H9 (cell line): ENCODE data around the gene FAM185A. TPM values are rescaled to one million over a fixed set of nuclear protein-coding genes. Genes with fewer than 3 reads are reported as not detected.

Source experiments
- DNase-seq: peaks from one replicate; pipeline ENCODE4 v3.0.0-alpha.2; 2017
- H2AFZ ChIP-seq: one replicate; pipeline ENCODE4 v1.6.1; 2013; ENCODE audit warnings: mild to moderate bottlenecking, low read length, control low read depth, moderate library complexity
- H2AK5ac ChIP-seq: 2 replicates; pipeline ENCODE4 v1.6.1; 2013; ENCODE audit warnings: low read length, control low read depth, mixed read lengths; ENCODE audit not compliant: insufficient read length
- H2BK120ac ChIP-seq: one replicate; pipeline ENCODE4 v1.6.1; 2013; ENCODE audit warnings: low read depth, mild to moderate bottlenecking, low read length, control low read depth, inconsistent platforms; ENCODE audit not compliant: poor library complexity, severe bottlenecking
- H2BK12ac ChIP-seq: 2 replicates; pipeline ENCODE4 v1.6.1; 2013; ENCODE audit warnings: low read length, control low read depth, mixed read lengths, low read depth; ENCODE audit not compliant: insufficient read length
- H2BK15ac ChIP-seq: 2 replicates; pipeline ENCODE4 v1.6.1; 2013; ENCODE audit warnings: low read depth, low read length, control low read depth
- H2BK20ac ChIP-seq: one replicate; pipeline ENCODE4 v1.6.1; 2013; ENCODE audit warnings: low read depth, mild to moderate bottlenecking, low read length, control low read depth, inconsistent platforms; ENCODE audit not compliant: poor library complexity, severe bottlenecking
- H2BK5ac ChIP-seq: 2 replicates; pipeline ENCODE4 v1.6.1; 2013; ENCODE audit warnings: low read length, control low read depth, mixed read lengths; ENCODE audit not compliant: insufficient read length
- H3K14ac ChIP-seq: 2 replicates; pipeline ENCODE4 v1.6.1; 2013; ENCODE audit warnings: low read length, control low read depth; ENCODE audit not compliant: insufficient read depth
- H3K18ac ChIP-seq: 2 replicates; pipeline ENCODE4 v1.6.1; 2013; ENCODE audit warnings: low read depth, mild to moderate bottlenecking, mixed read lengths, low read length, control low read depth; ENCODE audit not compliant: insufficient read length
- H3K23ac ChIP-seq: 2 replicates; pipeline ENCODE4 v1.6.1; 2013; ENCODE audit warnings: low read length, control low read depth, mixed read lengths, low read depth; ENCODE audit not compliant: insufficient read length
- H3K23me2 ChIP-seq: 2 replicates; pipeline ENCODE4 v1.6.1; 2013; ENCODE audit warnings: low read depth, mild to moderate bottlenecking, mixed read lengths, low read length, control low read depth; ENCODE audit not compliant: insufficient read length, poor library complexity, severe bottlenecking
- H3K27ac ChIP-seq: 2 replicates; pipeline ENCODE4 v1.5.1; 2013; ENCODE audit warnings: low read length, control low read depth, mixed read lengths, low read depth; ENCODE audit not compliant: insufficient read length
- H3K27me3 ChIP-seq: 2 replicates; pipeline ENCODE4 v1.6.1; 2013; ENCODE audit warnings: low read length, control low read depth, inconsistent platforms; ENCODE audit not compliant: insufficient read depth
- H3K4ac ChIP-seq: 2 replicates; pipeline ENCODE4 v1.6.1; 2013; ENCODE audit warnings: low read depth, mild to moderate bottlenecking, control low read depth, inconsistent platforms, low read length, moderate library complexity
- H3K4me1 ChIP-seq: 2 replicates; pipeline ENCODE4 v1.6.1; 2013; ENCODE audit warnings: low read length, control low read depth, inconsistent platforms; ENCODE audit not compliant: insufficient read depth
- H3K4me2 ChIP-seq: 2 replicates; pipeline ENCODE4 v1.6.1; 2013; ENCODE audit warnings: low read length, control low read depth, mixed read lengths; ENCODE audit not compliant: insufficient read length, insufficient read depth
- H3K56ac ChIP-seq: 2 replicates; pipeline ENCODE4 v1.6.1; 2013; ENCODE audit warnings: low read depth, mild to moderate bottlenecking, mixed read lengths, low read length, control low read depth; ENCODE audit not compliant: insufficient read length
- H3K79me1 ChIP-seq: 2 replicates; pipeline ENCODE4 v1.6.1; 2013; ENCODE audit warnings: low read depth, mild to moderate bottlenecking, moderate library complexity, low read length, control low read depth, inconsistent platforms; ENCODE audit not compliant: insufficient read depth, poor library complexity, severe bottlenecking
- H3K79me2 ChIP-seq: 2 replicates; pipeline ENCODE4 v1.6.1; 2013; ENCODE audit warnings: low read length, control low read depth, inconsistent platforms; ENCODE audit not compliant: insufficient read depth
- H3K9ac ChIP-seq: 2 replicates; pipeline ENCODE4 v1.6.1; 2013; ENCODE audit warnings: low read length, control low read depth, mixed read lengths; ENCODE audit not compliant: insufficient read length; ENCODE audit errors: extremely low read depth
- H3K9me3 ChIP-seq: one replicate; pipeline ENCODE4 v1.6.1; 2013; ENCODE audit warnings: low read depth, low read length, inconsistent platforms; ENCODE audit not compliant: control insufficient read depth
- H3T11ph ChIP-seq: one replicate; pipeline ENCODE4 v1.6.1; 2013; ENCODE audit warnings: mild to moderate bottlenecking, low read length, control low read depth, inconsistent platforms
- H4K20me1 ChIP-seq: one replicate; pipeline ENCODE4 v1.6.1; 2013; ENCODE audit not compliant: control insufficient read depth, insufficient read length, insufficient read depth
- H4K5ac ChIP-seq: 2 replicates; pipeline ENCODE4 v1.6.1; 2013; ENCODE audit warnings: low read depth, mild to moderate bottlenecking, mixed read lengths, low read length, control low read depth; ENCODE audit not compliant: insufficient read length
- H4K8ac ChIP-seq: replicated peaks from 2 replicates; pipeline ENCODE4 v1.6.1; 2013; ENCODE audit warnings: low read length, control low read depth, mixed read lengths, low read depth; ENCODE audit not compliant: insufficient read length
- H4K91ac ChIP-seq: 2 replicates; pipeline ENCODE4 v1.6.1; 2013; ENCODE audit warnings: low read depth, mild to moderate bottlenecking, moderate library complexity, mixed read lengths, low read length, control low read depth; ENCODE audit not compliant: insufficient read length
- H3K27ac Mint-ChIP-seq, 3 experiments: 2 replicates in 2 of 3; 3 replicates in 1 of 3; pipeline ENCODE4 v1.8.0; 2020 to 2021; ENCODE audit warnings: mixed read lengths in 3 of 3, mild to moderate bottlenecking in 1 of 3, moderate library complexity in 1 of 3
- H3K27me3 Mint-ChIP-seq: 2 replicates; pipeline ENCODE4 v1.8.0; 2021; ENCODE audit warnings: low read depth, mild to moderate bottlenecking, moderate library complexity, mixed read lengths
- H3K36me3 Mint-ChIP-seq, 3 experiments: 2 replicates in 2 of 3; 3 replicates in 1 of 3; pipeline ENCODE4 v1.8.0; 2020 to 2021; ENCODE audit warnings: low read depth in 3 of 3, mixed read lengths in 3 of 3; ENCODE audit not compliant: insufficient read depth in 1 of 3
- H3K4me1 Mint-ChIP-seq, 2 experiments: 2 replicates each; pipeline ENCODE4 v1.8.0; 2020; ENCODE audit warnings: mixed read lengths in 2 of 2
- H3K4me3 Mint-ChIP-seq, 2 experiments: 2 replicates in 1 of 2; 3 replicates in 1 of 2; pipeline ENCODE4 v1.8.0; 2020 to 2021; ENCODE audit warnings: mild to moderate bottlenecking in 2 of 2, mixed read lengths in 2 of 2, moderate library complexity in 1 of 2
- H3K9me3 Mint-ChIP-seq, 2 experiments: 2 replicates in 1 of 2; 3 replicates in 1 of 2; pipeline ENCODE4 v1.8.0; 2020; ENCODE audit warnings: mild to moderate bottlenecking in 2 of 2, mixed read lengths in 2 of 2, moderate library complexity in 1 of 2
- CTCF ChIP-seq: fragments of 200-600 bp; sonication (generic); conservative IDR thresholded peaks from 3 replicates; pipeline ENCODE4 v1.8.0; 2021; ENCODE audit warnings: antibody characterized with exemption, mild to moderate bottlenecking
- WGBS: extraction: QIAGEN DNeasy Blood & Tissue Kit; methylation state at CpG from one replicate; pipeline ENCODE4 v1.1.7; 2013; ENCODE audit warnings: missing lambda C conversion rate, low lambda C conversion rate, mixed read lengths; ENCODE audit not compliant: insufficient read length; ENCODE audit errors: extremely low coverage; 5-methylcytosine and 5-hydroxymethylcytosine counted together
- total RNA-seq: library from RNA; stranded (reverse); gene quantifications from 2 replicates; pipeline ENCODE4 v1.2.1, GENCODE V29; 2021

The FAM185A gene
- total RNA-seq, 1 experiment from 2014 or later = 7.0 TPM

- Histone ChIP-seq H2BK12ac (no peak overlapping the region), H3K23ac (no peak overlapping the region), H2AFZ (no peak overlapping the region), H4K8ac (no peak overlapping the region), H2AK5ac (no peak overlapping the region), H2BK5ac (no peak overlapping the region), H3K27ac (no peak overlapping the region), H3K4me2 (no peak overlapping the region), H3K4ac (no peak overlapping the region), H3K9ac (no peak overlapping the region), H3K79me2 (no peaks in the 10 kb centered on the region), H3K79me1 (no peaks in the 10 kb centered on the region), H3K27me3 (no peaks in the 10 kb centered on the region), H4K91ac (no peak overlapping the region), H2BK15ac (no peak overlapping the region), H2BK120ac (no peak overlapping the region), H3K4me1 (no peaks in the 10 kb centered on the region), H3K23me2 (no peaks in the 10 kb centered on the region), H3K9me3 (no peaks in the 10 kb centered on the region), H3K56ac (no peak overlapping the region), H3T11ph (no peak overlapping the region), H3K18ac (no peak overlapping the region), H4K20me1 (no peaks in the 10 kb centered on the region), H3K14ac (no peak overlapping the region), H4K5ac (no peak overlapping the region), H2BK20ac (no peak overlapping the region)
- H3K36me3 Mint-ChIP-seq = no peaks in the 10 kb centered on the region
- H3K27ac Mint-ChIP-seq = no peak overlapping the region
- no peaks in the 10 kb centered on the region for H3K27me3 Mint-ChIP-seq
- no peak overlapping the region for H3K4me3 Mint-ChIP-seq
- DNase-seq = no peak
- no peak for TF ChIP-seq CTCF
- WGBS = no CpG with 5 or more reads among the region's 1 CpG
- no peaks in the 10 kb centered on the region for H3K4me1 Mint-ChIP-seq
- H3K9me3 Mint-ChIP-seq = no peaks in the 10 kb centered on the region
These were observed 88.2 kb downstream of the FAM185A start for GRCh38 chr7:102836977-102837376.
